Esophagus squamous epithelium (tissue), 5 donors: Measurements from ENCODE around the gene RPN2. TPM values are rescaled to one million over a fixed set of nuclear protein-coding genes. Genes with fewer than 3 reads are reported as not detected.

ENCODE experiments used
- DNase-seq: peaks from one replicate; lab custom pipeline; 2025; lab: John Stamatoyannopoulos, UW
- H3K27ac ChIP-seq, 4 donors: fragments of 200-600 bp; sonication (generic); one replicate each; pipeline ENCODE4 v1.5.1; 2016 to 2019; ENCODE audit warnings: mild to moderate bottlenecking in 1 of 4
- H3K27me3 ChIP-seq, 4 donors: fragments of 200-600 bp; sonication (generic); 1 replicate in 3 of 4; 2 replicates in 1 of 4; pipeline versions ENCODE4 v1.5.1 to v1.6.0; 2017 to 2021; ENCODE audit warnings: antibody characterized with exemption in 1 of 4
- H3K36me3 ChIP-seq, 3 donors: fragments of 200-600 bp; sonication (generic); one replicate each; pipeline ENCODE4 v1.5.1; 2016 to 2019
- H3K4me1 ChIP-seq, 3 donors: fragments of 200-600 bp; sonication (generic); one replicate each; pipeline ENCODE4 v1.5.1; 2017 to 2019
- H3K4me3 ChIP-seq, 4 donors: fragments of 200-600 bp; sonication (generic); 1 replicate in 3 of 4; 2 replicates in 1 of 4; pipeline ENCODE4 v1.5.1; 2016 to 2019; ENCODE audit warnings: mild to moderate bottlenecking in 2 of 4, moderate library complexity in 1 of 4
- H3K9me3 ChIP-seq, 3 donors: fragments of 200-600 bp; sonication (generic); one replicate each; pipeline ENCODE4 v1.5.1; 2016 to 2019
- POLR2A ChIP-seq, 4 donors: fragments of 450-650 bp; IDR thresholded peaks; one replicate each; pipeline ENCODE4 v1.6.1; 2017; ENCODE audit warnings: antibody characterized with exemption in 4 of 4, mild to moderate bottlenecking in 4 of 4, moderate library complexity in 3 of 4
- WGBS, 2 donors: methylation state at CpG; one replicate each; pipeline ENCODE4 v1.1.5; 2018; 5-methylcytosine and 5-hydroxymethylcytosine counted together
- intact Hi-C: fragments of 100-400 bp; cut with DNase I; formaldehyde crosslinking; loops from one replicate; pipeline ENCODE4 v1.15.0; 2022
- total RNA-seq, 4 donors: library from RNA; depleted of rRNA; stranded (reverse); fragments of >200 nt; gene quantifications; one replicate each; pipeline ENCODE4 v1.1.0, GENCODE V29; 2016
- TF ChIP-seq, protein P1 (sequence below), 6 experiments: fragments of 450-650 bp in 4 of 6; fragments of 200-600 bp in 2 of 6; sonication (generic) in 2 of 6; IDR thresholded peaks; one replicate each; pipeline ENCODE4 v1.5.1; 2016 to 2019; ENCODE audit warnings: antibody characterized with exemption in 6 of 6, mild to moderate bottlenecking in 4 of 6, moderate library complexity in 4 of 6
- donor health status: DM: yes; HTN: yes; CAD: no.

Gene RPN2
- total RNA-seq, 4 donors from 2014 or later = 104 to 167 (median 137) TPM

GRCh38 chr20:37190354-37191112 is 11.4 kb downstream of the RPN2 start:
- 62 to 66% methylated on average over 9 of the region's 9 CpGs for WGBS, 2 donors
- H3K36me3 ChIP-seq = peaks cover 0 to 77% (median under 1%) of the 10 kb centered on the region in 3 donors
- H3K4me3 ChIP-seq = no peak overlapping the region
- no peak overlapping the region for H3K27ac ChIP-seq
- no peaks in the 10 kb centered on the region for H3K27me3 ChIP-seq
- H3K4me1 ChIP-seq = peaks cover 6 to 74% (median 10%) of the 10 kb centered on the region in 3 donors
- H3K9me3 ChIP-seq = no peaks in the 10 kb centered on the region
- TF ChIP-seq, protein P1, sequence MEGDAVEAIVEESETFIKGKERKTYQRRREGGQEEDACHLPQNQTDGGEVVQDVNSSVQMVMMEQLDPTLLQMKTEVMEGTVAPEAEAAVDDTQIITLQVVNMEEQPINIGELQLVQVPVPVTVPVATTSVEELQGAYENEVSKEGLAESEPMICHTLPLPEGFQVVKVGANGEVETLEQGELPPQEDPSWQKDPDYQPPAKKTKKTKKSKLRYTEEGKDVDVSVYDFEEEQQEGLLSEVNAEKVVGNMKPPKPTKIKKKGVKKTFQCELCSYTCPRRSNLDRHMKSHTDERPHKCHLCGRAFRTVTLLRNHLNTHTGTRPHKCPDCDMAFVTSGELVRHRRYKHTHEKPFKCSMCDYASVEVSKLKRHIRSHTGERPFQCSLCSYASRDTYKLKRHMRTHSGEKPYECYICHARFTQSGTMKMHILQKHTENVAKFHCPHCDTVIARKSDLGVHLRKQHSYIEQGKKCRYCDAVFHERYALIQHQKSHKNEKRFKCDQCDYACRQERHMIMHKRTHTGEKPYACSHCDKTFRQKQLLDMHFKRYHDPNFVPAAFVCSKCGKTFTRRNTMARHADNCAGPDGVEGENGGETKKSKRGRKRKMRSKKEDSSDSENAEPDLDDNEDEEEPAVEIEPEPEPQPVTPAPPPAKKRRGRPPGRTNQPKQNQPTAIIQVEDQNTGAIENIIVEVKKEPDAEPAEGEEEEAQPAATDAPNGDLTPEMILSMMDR (IDR thresholded peaks at IDR 0.05) = no peak
- TF ChIP-seq POLR2A (IDR thresholded peaks at IDR 0.05) = no peak
- no peak for DNase-seq
- intact Hi-C loops = loop anchor here (10.0 kb wide), 1 partner anchor 194 kb away; no protein-coding TSS in a partner anchor

DNA sequence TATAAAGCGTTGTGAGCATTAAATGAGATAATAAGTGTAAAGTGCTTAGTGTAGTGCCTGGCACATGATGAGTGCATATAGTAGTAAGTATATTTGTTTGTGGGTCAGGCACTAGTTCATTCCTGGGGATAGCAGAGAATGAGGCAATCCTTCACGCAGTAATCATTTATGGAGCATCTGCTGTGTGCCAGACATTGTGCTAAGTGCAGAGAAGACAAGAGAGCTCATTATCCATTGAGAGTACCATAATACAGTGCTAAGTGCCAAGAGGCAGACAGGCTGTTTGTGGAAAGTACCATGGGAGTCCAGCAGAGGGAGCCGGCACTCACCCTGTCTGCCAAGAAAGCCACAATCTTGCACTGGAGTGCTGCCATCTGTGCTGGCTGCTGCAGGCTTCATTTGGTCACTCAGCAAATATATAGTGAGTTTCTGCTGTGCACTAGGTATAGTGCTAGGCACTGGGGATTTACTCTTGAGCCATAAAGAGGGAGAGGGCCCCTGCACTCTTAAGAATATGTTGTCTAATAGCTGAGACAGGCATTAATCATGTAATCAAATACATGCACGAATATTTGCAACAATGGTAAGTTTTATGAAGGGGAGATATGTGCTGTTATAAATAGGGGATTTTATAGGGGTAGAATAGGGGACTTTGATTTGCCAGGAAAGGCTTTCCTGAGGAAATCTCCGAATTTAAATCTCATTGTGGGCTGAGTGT is 13.2 kb downstream of the RPN2 start:
- Histone ChIP-seq H3K4me3 (no peak overlapping the region), H3K9me3 (no peaks in the 10 kb centered on the region), H3K4me1 (peaks cover 6 to 77% (median 10%) of the 10 kb centered on the region in 3 donors), H3K36me3 (peaks cover 0 to 73% (median 0%) of the 10 kb centered on the region in 3 donors), H3K27me3 (no peaks in the 10 kb centered on the region), H3K27ac (no peak overlapping the region)
- peak; percentile 16 for DNase-seq
- no peak for TF ChIP-seq POLR2A (IDR thresholded peaks at IDR 0.05)
- TF ChIP-seq, protein P1 (IDR thresholded peaks at IDR 0.05) = peak; percentile 56 to 91 (median 90)
- intact Hi-C loops = loop anchor here (10.0 kb wide), 1 partner anchor 193 kb away; no protein-coding TSS in a partner anchor
- WGBS, 2 donors = 25 to 28% methylated on average over 5 of the region's 5 CpGs

DNA sequence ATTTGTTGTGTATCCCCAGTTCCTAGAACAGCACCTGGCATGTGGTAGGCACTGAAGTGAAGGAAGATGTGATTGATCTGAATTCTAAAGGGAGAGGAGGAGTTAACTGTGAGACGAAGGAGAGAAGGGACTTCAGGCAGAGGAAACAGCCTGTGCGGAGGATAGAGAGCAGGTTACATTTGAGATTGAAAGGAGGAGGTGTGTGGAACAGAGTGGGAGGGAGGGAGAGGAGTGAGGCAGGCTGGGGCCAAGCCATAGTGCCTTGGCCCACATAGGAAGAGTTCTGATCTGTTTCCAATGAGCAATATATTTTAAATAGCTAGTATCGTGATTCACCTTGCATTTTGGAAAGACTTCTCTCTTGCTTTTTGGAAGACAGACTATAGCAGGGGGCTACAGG is 14.1 kb downstream of the RPN2 start:
- Histone ChIP-seq H3K9me3 (no peaks in the 10 kb centered on the region), H3K4me3 (no peak overlapping the region), H3K4me1 (peaks cover 6 to 77% (median 10%) of the 10 kb centered on the region in 3 donors), H3K27ac (no peak overlapping the region), H3K27me3 (no peaks in the 10 kb centered on the region), H3K36me3 (peaks cover 0 to 74% (median 0%) of the 10 kb centered on the region in 3 donors)
- intact Hi-C loops = loop anchor here (10.0 kb wide), 1 partner anchor 192 kb away; no protein-coding TSS in a partner anchor
- no peak for TF ChIP-seq POLR2A (IDR thresholded peaks at IDR 0.05)
- TF ChIP-seq, protein P1 (IDR thresholded peaks at IDR 0.05) = no peak
- WGBS, 2 donors = 77 to 81% methylated on average over 3 of the region's 3 CpGs
- DNase-seq = no peak

- Histone ChIP-seq H3K27me3 (no peaks in the 10 kb centered on the region), H3K4me3 (no peak overlapping the region), H3K9me3 (no peaks in the 10 kb centered on the region), H3K4me1 (peaks cover 6 to 81% (median 12%) of the 10 kb centered on the region in 3 donors), H3K36me3 (peaks cover 0 to 71% (median 1%) of the 10 kb centered on the region in 3 donors), H3K27ac (no peak overlapping the region)
- intact Hi-C loops = loop anchor here (10.0 kb wide), 1 partner anchor 191 kb away; no protein-coding TSS in a partner anchor
- DNase-seq = no peak
- WGBS, 2 donors = 89 to 94% methylated on average over 8 of the region's 8 CpGs
- TF ChIP-seq, protein P1 (IDR thresholded peaks at IDR 0.05) = no peak
- TF ChIP-seq POLR2A (IDR thresholded peaks at IDR 0.05) = no peak
These were observed 14.7 kb downstream of the RPN2 start for GRCh38 chr20:37193821-37194220.
